Measurements from ENCODE around the gene PIGQ. TPM values are rescaled to one million over a fixed set of nuclear protein-coding genes. Genes with fewer than 3 reads are reported as not detected.
A peak's percentile ranks its signal among the peaks of the same experiment; 100 is the strongest.

Gene PIGQ
- total and polyA plus RNA-seq, 2 of the 13 experiments (the other 11 are each of a cell fraction or from before 2014, with no cell fraction given) = 7.7 to 19.7 TPM

GRCh38 chr16:523097-523741 is 46.5 kb upstream of the PIGQ start (continued):
- TF ChIP-seq ZBTB26 (CRISPR knock-in tag; IDR thresholded peaks at IDR 0.05; ENCODE audit: borderline replicate concordance) = no peak
- no peak for TF ChIP-seq ZNF703 (CRISPR knock-in tag; IDR thresholded peaks at IDR 0.05; ENCODE audit: borderline replicate concordance)
- TF ChIP-seq TAF1 (CRISPR knock-in tag; IDR thresholded peaks at IDR 0.05) = peak; percentile 18; the same call in 1 of the 2 replicates
- TF ChIP-seq MYC (CRISPR knock-in tag; IDR thresholded peaks at IDR 0.05; ENCODE audit: borderline replicate concordance) = 0 out of 2 replicates have a peak, but pooled peaks have one; percentile 10
- no peak for TF ChIP-seq ZNF468 (CRISPR knock-in tag; IDR thresholded peaks at IDR 0.05)
- TF ChIP-seq FIP1L1 (IDR thresholded peaks at IDR 0.05; ENCODE audit: borderline replicate concordance, insufficient read depth, low read depth, low read length) = peak; percentile 88; the same call in 1 of the 2 replicates
- peak; percentile 23 for TF ChIP-seq POLR2AphosphoS5 (IDR thresholded peaks at IDR 0.05; ENCODE audit: low read depth, low read length)
- peak; percentile 57; the same call in 1 of the 2 replicates for TF ChIP-seq SAFB2 (CRISPR knock-in tag; IDR thresholded peaks at IDR 0.05; ENCODE audit: borderline replicate concordance, low read depth)
- peak; percentile 98 for TF ChIP-seq AGO1 (IDR thresholded peaks at IDR 0.05; ENCODE audit: low read depth, low read length, poor library complexity, severe bottlenecking)
- peak; percentile 48; the same call in 1 of the 2 replicates for TF ChIP-seq ZBTB33 (CRISPR knock-in tag; IDR thresholded peaks at IDR 0.05)
- TF ChIP-seq NR2C2 (CRISPR knock-in tag; IDR thresholded peaks at IDR 0.05; ENCODE audit: borderline replicate concordance) = peak; percentile 70
- TF ChIP-seq, protein P1, sequence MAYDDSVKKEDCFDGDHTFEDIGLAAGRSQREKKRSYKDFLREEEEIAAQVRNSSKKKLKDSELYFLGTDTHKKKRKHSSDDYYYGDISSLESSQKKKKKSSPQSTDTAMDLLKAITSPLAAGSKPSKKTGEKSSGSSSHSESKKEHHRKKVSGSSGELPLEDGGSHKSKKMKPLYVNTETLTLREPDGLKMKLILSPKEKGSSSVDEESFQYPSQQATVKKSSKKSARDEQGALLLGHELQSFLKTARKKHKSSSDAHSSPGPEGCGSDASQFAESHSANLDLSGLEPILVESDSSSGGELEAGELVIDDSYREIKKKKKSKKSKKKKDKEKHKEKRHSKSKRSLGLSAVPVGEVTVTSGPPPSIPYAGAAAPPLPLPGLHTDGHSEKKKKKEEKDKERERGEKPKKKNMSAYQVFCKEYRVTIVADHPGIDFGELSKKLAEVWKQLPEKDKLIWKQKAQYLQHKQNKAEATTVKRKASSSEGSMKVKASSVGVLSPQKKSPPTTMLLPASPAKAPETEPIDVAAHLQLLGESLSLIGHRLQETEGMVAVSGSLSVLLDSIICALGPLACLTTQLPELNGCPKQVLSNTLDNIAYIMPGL (CRISPR knock-in tag; IDR thresholded peaks at IDR 0.05; ENCODE audit: borderline replicate concordance in 1 of 2, low read depth in 1 of 2) = 0 out of 4 replicates have a peak, but pooled peaks of 1 of the 2 experiments have one; percentile 11
- TF ChIP-seq FOXA1 (IDR thresholded peaks at IDR 0.05) = no peak
- TF ChIP-seq FOXA1 (CRISPR knock-in tag; IDR thresholded peaks at IDR 0.05) = 0 out of 2 replicates have a peak, but pooled peaks have one; percentile 1
- TF ChIP-seq ZC3H13 (CRISPR knock-in tag; IDR thresholded peaks at IDR 0.05) = peak; percentile 87
- 0 out of 2 replicates have a peak, but pooled peaks have one; percentile 42 for TF ChIP-seq ZNF772 (CRISPR knock-in tag; IDR thresholded peaks at IDR 0.05)
- peak; percentile 96 for TF ChIP-seq AGO2 (optimal IDR thresholded peaks at IDR 0.05; ENCODE audit: low read depth, low read length)

Data from HepG2 (cell line).